PFSK-1 (cell line): ENCODE measurements around the gene SLC25A26.

Source experiments
- FOXP2 ChIP-seq: optimal IDR thresholded peaks from 2 replicates; pipeline ENCODE3; 2011; ENCODE audit warnings: borderline replicate concordance, control low read depth, inconsistent platforms; ENCODE audit not compliant: insufficient read depth; ENCODE audit errors: extremely low read length, extremely low read depth
- POLR2AphosphoS5 ChIP-seq: IDR thresholded peaks from 2 replicates; pipeline ENCODE4 v1.6.1; 2012; ENCODE audit warnings: low read depth, mild to moderate bottlenecking, control low read depth, low read length, moderate library complexity
- REST ChIP-seq, 2 experiments: IDR thresholded peaks; 2 replicates each; pipeline versions ENCODE4 v1.6.1 to v1.8.0; 2011 to 2012; ENCODE audit warnings: low read depth in 2 of 2, low read length in 2 of 2, control low read depth in 1 of 2, inconsistent platforms in 1 of 2, mild to moderate bottlenecking in 1 of 2, moderate library complexity in 1 of 2; ENCODE audit not compliant: insufficient read depth in 1 of 2
- SIN3A ChIP-seq: IDR thresholded peaks from 2 replicates; pipeline ENCODE4 v1.6.1; 2012; ENCODE audit warnings: mild to moderate bottlenecking, low read length, moderate library complexity, borderline replicate concordance; ENCODE audit not compliant: insufficient read depth
- TAF1 ChIP-seq: IDR thresholded peaks from 2 replicates; pipeline ENCODE4 v1.6.1; 2012; ENCODE audit warnings: low read length, control low read depth, borderline replicate concordance; ENCODE audit not compliant: insufficient read depth

Gene SLC25A26

DNA sequence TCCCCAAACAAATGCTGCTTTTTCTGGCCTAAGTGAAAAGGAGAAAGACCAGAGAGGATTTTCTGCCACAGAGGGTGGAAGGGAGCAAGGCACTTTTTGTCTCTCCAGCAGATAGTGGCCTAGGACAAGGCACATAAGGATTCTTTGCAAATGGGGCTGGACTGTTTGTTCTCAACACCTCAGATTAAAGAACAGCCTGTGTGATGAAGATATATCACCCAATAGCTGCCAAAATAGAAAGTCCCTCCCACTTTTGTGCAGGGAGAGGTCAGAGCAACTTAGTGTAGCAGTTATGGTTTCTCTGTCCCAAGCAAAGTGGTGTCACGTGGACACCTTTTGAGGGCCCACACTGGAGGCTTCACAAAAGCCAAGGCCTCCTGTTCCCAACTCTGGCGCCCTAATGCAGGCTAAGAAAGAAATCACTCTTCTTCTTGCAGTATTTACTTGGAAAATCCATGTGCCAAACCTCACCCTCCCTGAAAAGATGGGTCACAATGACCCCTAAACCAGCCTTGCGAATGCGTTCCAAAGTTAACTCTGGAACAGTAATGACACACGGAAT lies 195.1 kb downstream of the SLC25A26 start:
- no peak for TF ChIP-seq POLR2AphosphoS5
- no peak for TF ChIP-seq TAF1
- TF ChIP-seq SIN3A = no peak
- TF ChIP-seq FOXP2 = no peak
- TF ChIP-seq REST (IDR thresholded peaks at IDR 0.05; ENCODE audit: insufficient read depth in 1 of 2, low read depth in 2 of 2, low read length in 2 of 2) = no peak

DNA sequence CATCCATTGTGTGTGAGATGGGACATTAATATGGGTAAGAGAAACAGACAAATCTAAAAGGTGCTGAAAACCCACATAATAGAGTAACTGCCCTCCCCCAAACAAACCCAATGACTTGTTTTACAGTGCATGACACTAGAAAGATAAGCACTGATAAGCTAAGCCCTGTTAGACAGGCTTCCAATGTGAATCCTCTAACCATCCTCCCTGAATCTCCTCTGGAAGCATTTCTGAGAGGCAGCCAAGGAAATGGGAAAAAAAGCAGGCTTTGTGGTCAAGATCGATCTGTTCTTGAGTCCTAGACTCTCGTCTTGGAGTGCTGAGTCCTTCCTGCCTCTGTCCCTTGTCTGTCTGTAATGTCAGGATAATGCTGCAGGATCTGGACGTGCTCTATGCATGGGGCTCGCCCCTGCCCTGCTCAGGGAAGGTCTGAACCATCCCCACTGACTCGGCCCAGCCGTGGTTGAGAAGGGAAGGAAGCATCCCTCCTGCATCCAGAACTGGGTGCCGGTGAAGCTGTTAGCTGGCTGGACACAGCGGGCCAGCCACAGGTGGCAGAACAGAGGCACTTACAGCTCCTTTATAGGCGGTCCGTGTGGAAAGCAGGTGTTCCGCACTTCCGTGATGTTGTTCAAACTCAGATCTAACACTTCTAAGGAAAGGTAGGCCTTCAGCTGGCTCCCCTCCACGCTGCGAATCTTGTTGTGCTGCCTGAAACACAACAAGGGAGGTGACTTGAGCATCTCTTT lies 195.9 kb downstream of the SLC25A26 start:
- TF ChIP-seq POLR2AphosphoS5 (no peak), REST (IDR thresholded peaks at IDR 0.05; ENCODE audit: insufficient read depth in 1 of 2, low read depth in 2 of 2, low read length in 2 of 2) (no peak), TAF1 (no peak), FOXP2 (no peak), SIN3A (no peak)

GRCh38 chr3:66418475-66418931 lies 197.7 kb downstream of the SLC25A26 start:
- TF ChIP-seq TAF1 = no peak
- no peak for TF ChIP-seq POLR2AphosphoS5
- TF ChIP-seq REST (IDR thresholded peaks at IDR 0.05; ENCODE audit: insufficient read depth in 1 of 2, low read depth in 2 of 2, low read length in 2 of 2) = no peak
- no peak for TF ChIP-seq SIN3A
- TF ChIP-seq FOXP2 = no peak

- TF ChIP-seq REST (IDR thresholded peaks at IDR 0.05; ENCODE audit: insufficient read depth in 1 of 2, low read depth in 2 of 2, low read length in 2 of 2) (no peak), SIN3A (no peak), FOXP2 (no peak)
Observed at GRCh38 chr3:66419036-66419435, 198.2 kb downstream of the SLC25A26 start.

- TF ChIP-seq SIN3A = no peak
- TF ChIP-seq TAF1 = no peak
- TF ChIP-seq FOXP2 = no peak
- TF ChIP-seq POLR2AphosphoS5 = no peak
- TF ChIP-seq REST (IDR thresholded peaks at IDR 0.05; ENCODE audit: insufficient read depth in 1 of 2, low read depth in 2 of 2, low read length in 2 of 2) = no peak
Observed at GRCh38 chr3:66423791-66424190, 203.0 kb downstream of the SLC25A26 start.
